Measurements from ENCODE around the gene SACS. TPM values are rescaled to one million over a fixed set of nuclear protein-coding genes. Genes with fewer than 3 reads are reported as not detected.

The SACS gene
- total RNA-seq, 1 experiment from 2014 or later, result 53.0 TPM

DNA sequence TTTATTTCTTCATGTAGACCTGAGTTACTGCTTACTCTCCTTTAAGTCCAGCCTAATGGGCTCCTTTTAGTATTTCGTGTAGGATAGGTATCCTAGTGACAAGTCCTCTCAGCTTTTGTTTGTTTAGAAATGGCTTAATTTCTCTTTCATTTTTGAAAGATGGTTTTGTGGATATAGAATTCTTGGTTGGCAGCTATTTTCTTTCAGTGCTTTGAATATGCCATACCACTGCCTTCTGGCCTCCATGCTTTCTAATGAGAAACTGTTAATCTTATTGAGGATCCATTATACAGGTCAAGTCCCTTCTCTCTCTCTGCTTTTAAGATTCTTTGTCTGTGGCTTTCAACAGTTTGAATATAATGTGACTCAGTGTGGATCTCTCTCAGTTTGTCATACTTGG lies 46.8 kb upstream of the SACS start:
- TF ChIP-seq, protein P1, sequence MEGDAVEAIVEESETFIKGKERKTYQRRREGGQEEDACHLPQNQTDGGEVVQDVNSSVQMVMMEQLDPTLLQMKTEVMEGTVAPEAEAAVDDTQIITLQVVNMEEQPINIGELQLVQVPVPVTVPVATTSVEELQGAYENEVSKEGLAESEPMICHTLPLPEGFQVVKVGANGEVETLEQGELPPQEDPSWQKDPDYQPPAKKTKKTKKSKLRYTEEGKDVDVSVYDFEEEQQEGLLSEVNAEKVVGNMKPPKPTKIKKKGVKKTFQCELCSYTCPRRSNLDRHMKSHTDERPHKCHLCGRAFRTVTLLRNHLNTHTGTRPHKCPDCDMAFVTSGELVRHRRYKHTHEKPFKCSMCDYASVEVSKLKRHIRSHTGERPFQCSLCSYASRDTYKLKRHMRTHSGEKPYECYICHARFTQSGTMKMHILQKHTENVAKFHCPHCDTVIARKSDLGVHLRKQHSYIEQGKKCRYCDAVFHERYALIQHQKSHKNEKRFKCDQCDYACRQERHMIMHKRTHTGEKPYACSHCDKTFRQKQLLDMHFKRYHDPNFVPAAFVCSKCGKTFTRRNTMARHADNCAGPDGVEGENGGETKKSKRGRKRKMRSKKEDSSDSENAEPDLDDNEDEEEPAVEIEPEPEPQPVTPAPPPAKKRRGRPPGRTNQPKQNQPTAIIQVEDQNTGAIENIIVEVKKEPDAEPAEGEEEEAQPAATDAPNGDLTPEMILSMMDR (conservative IDR thresholded peaks at IDR 0.05), result no peak
- H2BK5ac ChIP-seq (ENCODE audit: insufficient read length, low read length), result no peak overlapping the region
- Mint-ChIP-seq H3K4me1 (no peaks in the 10 kb centered on the region), H3K27ac (no peak overlapping the region), H3K9me3 (peaks cover 19 to 20% of the 10 kb centered on the region in 2 experiments), H3K27me3 (ENCODE audit: low read depth) (no peaks in the 10 kb centered on the region), H3K4me3 (no peak overlapping the region), H3K36me3 (ENCODE audit: insufficient read depth in 1 of 3, low read depth in 3 of 3) (peaks cover 2 to 31% (median 5%) of the 10 kb centered on the region in 3 experiments; a peak in 6 of 7 replicates)
- no peak overlapping the region for H3T11ph ChIP-seq (ENCODE audit: low read length)
- no peak overlapping the region for H3K18ac ChIP-seq (ENCODE audit: insufficient read length, low read depth, low read length)
- H2BK20ac ChIP-seq (ENCODE audit: low read depth, low read length, poor library complexity, severe bottlenecking), result no peak overlapping the region
- WGBS (ENCODE audit: extremely low coverage, insufficient read length, low lambda C conversion rate), result no CpG with 5 or more reads among the region's 1 CpG
- no peaks in the 10 kb centered on the region for H3K27me3 ChIP-seq (ENCODE audit: insufficient read depth, low read length)
- no peak overlapping the region for H2AK5ac ChIP-seq (ENCODE audit: insufficient read length, low read length)
- H3K23me2 ChIP-seq (ENCODE audit: insufficient read length, low read depth, low read length, poor library complexity, severe bottlenecking), result no peaks in the 10 kb centered on the region
- H4K8ac ChIP-seq (replicated peaks; ENCODE audit: insufficient read length, low read depth, low read length), result no peak overlapping the region
- H2BK120ac ChIP-seq (ENCODE audit: low read depth, low read length, poor library complexity, severe bottlenecking), result no peak overlapping the region
- no peak overlapping the region for H3K56ac ChIP-seq (ENCODE audit: insufficient read length, low read depth, low read length)
- no peak overlapping the region for H2BK15ac ChIP-seq (ENCODE audit: low read depth, low read length)
- H3K14ac ChIP-seq (ENCODE audit: insufficient read depth, low read length), result no peak overlapping the region
- no peak overlapping the region for H3K4me2 ChIP-seq (ENCODE audit: insufficient read depth, insufficient read length, low read length)
- no peak overlapping the region for H2BK12ac ChIP-seq (ENCODE audit: insufficient read length, low read depth, low read length)
- no peaks in the 10 kb centered on the region for H3K4me1 ChIP-seq (ENCODE audit: insufficient read depth, low read length)
- H4K5ac ChIP-seq (ENCODE audit: insufficient read length, low read depth, low read length), result no peak overlapping the region
- no peak overlapping the region for H2AFZ ChIP-seq (ENCODE audit: low read length)
- H3K4ac ChIP-seq (ENCODE audit: low read depth, low read length), result no peak overlapping the region
- no peak overlapping the region for H3K27ac ChIP-seq (ENCODE audit: insufficient read length, low read depth, low read length)
- no peak overlapping the region for H3K23ac ChIP-seq (ENCODE audit: insufficient read length, low read depth, low read length)
- no peak for DNase-seq
- H4K91ac ChIP-seq (ENCODE audit: insufficient read length, low read depth, low read length), result no peak overlapping the region
- H4K20me1 ChIP-seq (ENCODE audit: control insufficient read depth, insufficient read depth, insufficient read length), result no peaks in the 10 kb centered on the region
- H3K9ac ChIP-seq (ENCODE audit: extremely low read depth, insufficient read length, low read length), result no peak overlapping the region
- no peaks in the 10 kb centered on the region for H3K79me2 ChIP-seq (ENCODE audit: insufficient read depth, low read length)
- no peaks in the 10 kb centered on the region for H3K9me3 ChIP-seq (ENCODE audit: control insufficient read depth, low read depth, low read length)
- H3K79me1 ChIP-seq (ENCODE audit: insufficient read depth, low read depth, low read length, poor library complexity, severe bottlenecking), result no peaks in the 10 kb centered on the region
